NCI-H748 treated with DMSO at 0.1 percent for 48 hours (cell line): ENCODE results near the gene PDCD1.
"Not testable (repeated sequence)": the region's sequence is repeated elsewhere in the genome, so short reads cannot be mapped to it uniquely, and the experiment has no call there.

Source experiments
- DNase-seq: peaks from one replicate; lab custom pipeline; 2025; lab: John Stamatoyannopoulos, UW

Gene PDCD1

GRCh38 chr2:241877989-241878970, 19.6 kb upstream of the PDCD1 start:
- peak; percentile 20 for DNase-seq

- no peak for DNase-seq
These were observed 18.5 kb upstream of the PDCD1 start for GRCh38 chr2:241877197-241877685.

GRCh38 chr2:241876528-241877196, 18.0 kb upstream of the PDCD1 start:
- no peak for DNase-seq

GRCh38 chr2:241875754-241876527, 17.2 kb upstream of the PDCD1 start:
- DNase-seq = not testable (repeated sequence)

GRCh38 chr2:241874277-241874925, 15.7 kb upstream of the PDCD1 start:
- DNase-seq = no peak

GRCh38 chr2:241873803-241874110, 15.1 kb upstream of the PDCD1 start:
- DNase-seq = no peak

GRCh38 chr2:241873081-241873802, 14.5 kb upstream of the PDCD1 start:
- DNase-seq = no peak

- no peak for DNase-seq
These were observed 13.6 kb upstream of the PDCD1 start for GRCh38 chr2:241872313-241872642.

GRCh38 chr2:241871538-241872312, 13.0 kb upstream of the PDCD1 start:
- no peak for DNase-seq

GRCh38 chr2:241870611-241871537, 12.2 kb upstream of the PDCD1 start:
- DNase-seq = no peak

- DNase-seq = no peak
These were observed 11.4 kb upstream of the PDCD1 start for GRCh38 chr2:241870081-241870541.

- DNase-seq = no peak
These were observed 10.6 kb upstream of the PDCD1 start, which contains the start of gene RTP5 for GRCh38 chr2:241869087-241869961. RTP5 (plus strand) TSS chr2:241869729; CDS start chr2:241869757, 28 bp downstream.

- no peak for DNase-seq
These were observed 10.0 kb upstream of the PDCD1 start for GRCh38 chr2:241868661-241869081.

GRCh38 chr2:241867776-241868420, 9.2 kb upstream of the PDCD1 start:
- no peak for DNase-seq

GRCh38 chr2:241866790-241867645, 8.3 kb upstream of the PDCD1 start:
- DNase-seq = no peak

GRCh38 chr2:241865957-241866789, 7.5 kb upstream of the PDCD1 start:
- DNase-seq = no peak
